GM20431 (cell line): ENCODE results near the gene DPP7.

Experiments
- in situ Hi-C: fragments of 300-500 bp; cut with MseI, MboI; formaldehyde crosslinking; loops from one replicate; pipeline ENCODE4 v1.15.0; 2020; ENCODE audit warnings: low sequenced_read_pairs; ENCODE audit not compliant: unreplicated experiment

DPP7 gene

DNA sequence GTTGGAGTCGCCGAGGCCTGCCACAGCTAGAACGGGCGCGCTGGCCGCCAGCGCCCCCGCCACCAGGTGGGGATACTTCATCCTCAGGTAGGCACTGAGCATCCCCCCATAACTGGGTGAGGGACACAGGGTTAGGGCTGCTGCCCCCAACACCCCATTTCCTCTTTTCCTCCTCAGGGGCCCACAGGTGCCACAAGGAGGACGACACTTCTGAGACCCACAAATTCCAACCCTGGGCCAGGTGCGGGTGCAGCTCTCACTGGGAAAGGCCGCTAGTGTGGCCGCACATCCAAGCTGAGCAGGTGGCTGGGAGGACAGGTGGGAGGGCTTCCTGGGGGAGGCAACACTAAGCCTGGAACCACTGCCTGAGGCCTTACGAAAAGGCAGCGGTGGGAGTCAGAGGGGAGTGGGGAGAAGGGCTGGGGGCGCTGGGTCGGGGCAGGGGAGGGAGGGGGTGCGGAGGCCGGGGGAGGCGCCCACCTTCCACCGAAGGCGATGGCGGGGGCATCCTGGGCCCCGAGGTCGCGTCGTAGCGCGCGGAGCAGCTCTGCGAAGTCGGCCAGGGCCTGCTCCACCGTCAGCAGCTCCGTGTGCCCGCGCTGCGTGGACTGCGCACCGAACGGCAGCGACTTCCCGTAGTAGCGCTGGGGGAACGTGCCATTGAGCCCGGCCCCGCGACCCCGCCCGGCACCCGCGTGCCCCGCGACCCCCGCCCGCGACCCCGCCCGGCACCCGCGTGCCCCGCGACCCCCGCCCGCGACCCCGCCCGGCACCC lies 961 bp downstream of the DPP7 start:
- in situ Hi-C loops: no loop called here

DNA sequence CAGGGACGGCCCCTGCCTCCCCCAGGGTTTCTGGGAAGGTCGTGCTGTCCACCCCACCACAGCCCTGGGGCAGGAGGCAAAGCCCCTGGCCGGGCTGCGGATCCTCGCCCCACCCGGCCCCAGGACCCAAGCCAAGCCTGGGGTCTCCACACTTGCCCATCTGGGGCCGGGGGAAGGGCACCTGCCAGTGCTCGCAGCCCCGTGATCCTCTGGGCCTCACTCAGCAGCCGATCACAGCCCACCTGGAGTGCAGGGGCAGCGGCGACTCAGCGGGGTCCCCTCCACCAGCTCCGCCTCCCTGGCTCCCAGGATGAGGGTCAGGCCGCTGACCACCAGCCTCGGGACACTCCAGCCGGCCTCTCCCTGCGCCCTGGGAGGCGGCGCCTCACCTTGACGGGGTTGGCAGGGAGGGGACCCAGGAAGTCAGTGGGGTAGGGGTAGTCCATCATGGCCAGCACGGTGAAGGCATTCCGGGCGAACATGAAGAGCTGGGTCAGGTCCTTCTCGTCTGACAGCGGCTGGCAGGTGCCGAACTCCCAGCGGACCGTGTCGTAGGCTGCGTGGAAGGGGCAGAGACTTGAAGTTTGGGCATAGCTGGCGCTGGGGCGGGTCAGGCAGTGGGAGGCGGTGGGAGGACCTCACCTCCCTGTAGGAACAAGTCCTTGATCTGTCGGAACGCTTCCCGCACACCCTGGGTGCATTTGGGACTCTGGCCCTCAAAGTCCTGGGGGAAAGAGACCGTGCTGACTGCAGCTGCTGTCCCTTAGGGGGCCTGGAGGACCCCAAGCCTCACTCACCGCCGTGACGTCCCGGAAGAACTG lies 1.8 kb downstream of the DPP7 start:
- in situ Hi-C loops: no loop called here

DNA sequence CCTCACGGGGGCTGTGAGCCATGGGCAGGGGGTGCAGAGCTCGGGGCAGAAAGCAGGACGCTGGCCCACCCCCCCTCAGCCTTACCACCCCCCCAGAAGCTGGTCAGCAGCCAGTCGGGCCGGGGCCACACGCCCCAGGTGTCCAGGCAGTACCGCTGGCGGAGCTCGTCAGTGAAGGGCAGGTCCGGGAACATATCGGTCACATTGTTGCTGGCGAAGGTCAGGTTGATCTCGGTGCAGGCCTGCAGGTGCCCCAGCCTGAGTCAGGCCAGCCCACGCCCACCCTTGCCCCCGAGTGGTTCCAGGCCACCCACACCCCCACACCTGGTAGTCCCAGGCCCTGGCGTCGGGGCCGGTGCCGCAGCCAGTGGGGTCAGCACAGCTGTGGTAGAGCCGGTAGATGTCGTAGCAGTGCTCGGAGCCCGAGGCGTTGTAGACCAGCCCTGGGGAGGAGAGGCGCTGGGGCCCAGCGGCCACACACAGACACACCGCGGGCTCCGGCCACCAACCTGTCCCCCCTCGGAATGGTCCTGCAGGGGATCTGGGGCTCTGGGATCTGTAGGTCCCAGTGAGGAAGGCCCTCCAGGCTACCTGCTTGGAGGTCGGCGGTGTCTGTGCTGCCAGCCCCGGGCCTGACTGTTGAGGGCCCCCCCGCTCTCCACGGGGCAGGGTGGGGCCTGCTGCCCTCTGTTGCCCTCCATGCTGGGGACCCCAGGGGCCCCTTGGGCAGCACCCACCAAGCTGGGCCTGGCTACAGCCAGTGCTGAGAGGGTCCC lies 2.6 kb downstream of the DPP7 start:
- in situ Hi-C loops: no loop called here

DNA sequence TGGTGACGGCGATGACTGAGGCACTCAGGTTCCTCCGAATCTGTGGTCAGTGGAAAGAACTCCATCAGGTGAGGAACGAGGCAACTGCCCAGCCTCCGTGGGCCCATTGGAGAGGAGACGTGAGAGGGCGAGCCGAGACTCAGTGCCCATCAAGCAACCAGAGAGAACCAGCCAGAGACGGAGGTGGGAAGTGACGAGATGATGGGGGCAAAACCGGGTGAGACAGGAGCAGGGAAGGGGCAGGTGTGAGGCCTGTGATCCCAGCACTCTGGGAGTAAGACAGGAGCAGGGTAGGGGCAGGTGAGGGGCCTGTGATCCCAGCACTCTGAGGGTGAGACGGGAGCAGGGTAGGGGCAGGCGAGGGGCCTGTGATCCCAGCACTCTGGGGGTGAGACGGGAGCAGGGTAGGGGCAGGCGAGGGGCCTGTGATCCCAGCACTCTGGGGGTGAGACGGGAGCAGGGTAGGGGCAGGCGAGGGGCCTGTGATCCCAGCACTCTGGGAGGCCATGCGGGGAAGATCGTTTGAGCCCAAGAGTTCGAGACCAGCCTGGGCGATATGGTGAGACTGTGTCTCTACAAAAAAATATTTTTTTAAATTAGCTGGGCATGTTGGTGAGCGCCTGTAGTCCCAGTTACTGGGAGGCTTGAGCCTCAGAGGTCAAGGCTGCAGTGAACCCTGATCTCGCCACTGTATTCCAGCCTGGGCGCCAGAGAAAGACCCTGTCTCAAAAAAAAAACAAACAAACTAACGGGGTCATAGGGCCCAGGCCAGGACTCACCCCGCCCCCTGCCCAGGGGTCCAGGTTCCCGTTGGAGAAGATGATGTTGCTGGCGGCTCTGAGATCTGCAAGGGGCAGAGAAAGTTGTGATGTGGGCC lies 3.4 kb downstream of the DPP7 start:
- in situ Hi-C loops: no loop called here

DNA sequence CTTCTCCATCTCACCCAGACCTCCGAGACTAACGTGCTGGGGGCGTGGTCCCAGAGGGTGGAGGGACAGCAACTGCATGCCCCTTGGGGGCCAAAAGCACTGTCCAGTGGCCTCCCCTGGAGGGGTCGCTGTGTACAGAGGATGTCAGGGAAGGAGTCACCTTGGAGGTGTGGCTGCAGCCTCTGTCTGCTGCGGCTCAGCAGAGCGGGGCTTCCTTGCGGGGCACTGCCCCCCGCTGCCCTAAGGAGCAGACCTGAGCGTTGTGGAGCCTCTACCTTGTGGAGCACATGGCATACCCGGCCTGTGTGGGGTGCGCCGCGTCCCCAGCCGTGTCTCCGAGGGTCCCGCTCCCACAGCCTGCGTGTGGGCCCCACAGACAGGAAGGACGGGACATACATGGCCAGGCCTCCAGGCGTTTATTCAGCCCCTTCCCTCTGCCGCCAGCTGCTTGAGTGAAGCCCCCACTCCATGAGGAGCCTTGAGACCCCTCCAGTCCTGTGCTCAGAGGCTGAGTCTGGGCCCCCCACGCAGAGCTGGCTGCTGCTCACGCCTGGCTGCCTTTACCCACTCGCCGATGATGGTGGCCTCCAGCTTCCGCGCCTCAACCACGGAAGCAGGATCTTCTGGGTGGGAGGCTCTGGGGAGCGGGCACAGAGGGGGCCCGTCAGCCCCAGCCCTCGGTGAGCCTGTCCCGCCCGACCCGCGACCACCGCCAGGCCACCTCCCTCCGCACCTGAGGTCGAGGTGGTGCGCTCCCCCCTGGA lies 4.2 kb downstream of the DPP7 start:
- in situ Hi-C loops: no loop called here

DNA sequence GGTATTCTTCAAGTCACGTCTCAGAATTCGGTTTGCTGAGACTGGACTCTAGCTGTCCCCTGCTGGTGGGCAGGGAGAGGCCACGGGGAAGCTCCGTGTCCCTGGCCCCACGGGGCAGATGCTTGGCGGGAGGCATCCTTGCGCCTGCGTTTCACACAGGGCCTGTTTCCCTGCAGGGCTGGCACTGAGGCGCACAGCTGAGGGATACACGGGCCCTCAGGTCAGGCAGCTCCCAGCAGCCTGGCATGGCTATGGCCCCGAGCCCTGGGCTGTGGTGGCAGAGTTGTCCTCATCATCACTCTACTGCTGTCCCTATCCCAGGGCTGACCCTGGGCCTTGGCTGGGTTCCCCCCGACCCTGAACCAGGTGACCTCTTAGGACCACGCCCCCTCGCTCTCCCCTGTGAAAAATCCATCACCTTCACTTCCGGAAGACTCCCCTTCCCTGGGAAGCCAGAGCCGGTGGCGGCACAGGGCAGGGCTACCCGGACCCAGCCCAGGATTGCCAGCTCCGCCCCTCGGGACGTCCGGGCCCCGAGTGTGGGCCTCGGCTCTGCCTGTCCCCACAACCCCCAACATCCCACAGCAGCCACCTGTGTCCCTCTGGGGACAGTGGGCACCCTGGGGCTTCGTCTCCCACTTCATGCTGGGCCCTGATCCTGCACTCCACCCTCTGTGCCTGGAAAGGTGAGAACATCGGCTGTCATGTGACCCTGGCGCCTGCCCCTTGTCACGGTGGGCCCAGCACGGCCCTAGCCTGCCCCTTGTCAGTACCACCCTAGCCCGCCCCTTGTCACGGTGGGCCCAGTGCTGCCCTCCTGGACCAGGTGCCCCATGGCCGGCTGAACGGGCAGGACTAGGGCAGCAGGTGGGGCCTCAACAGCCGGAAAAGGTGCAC lies 5.0 kb downstream of the DPP7 start:
- in situ Hi-C loops: loop anchor here (10.0 kb wide), 1 partner anchor 125 kb away; the partner anchor contains the start of gene SLC34A3

DNA sequence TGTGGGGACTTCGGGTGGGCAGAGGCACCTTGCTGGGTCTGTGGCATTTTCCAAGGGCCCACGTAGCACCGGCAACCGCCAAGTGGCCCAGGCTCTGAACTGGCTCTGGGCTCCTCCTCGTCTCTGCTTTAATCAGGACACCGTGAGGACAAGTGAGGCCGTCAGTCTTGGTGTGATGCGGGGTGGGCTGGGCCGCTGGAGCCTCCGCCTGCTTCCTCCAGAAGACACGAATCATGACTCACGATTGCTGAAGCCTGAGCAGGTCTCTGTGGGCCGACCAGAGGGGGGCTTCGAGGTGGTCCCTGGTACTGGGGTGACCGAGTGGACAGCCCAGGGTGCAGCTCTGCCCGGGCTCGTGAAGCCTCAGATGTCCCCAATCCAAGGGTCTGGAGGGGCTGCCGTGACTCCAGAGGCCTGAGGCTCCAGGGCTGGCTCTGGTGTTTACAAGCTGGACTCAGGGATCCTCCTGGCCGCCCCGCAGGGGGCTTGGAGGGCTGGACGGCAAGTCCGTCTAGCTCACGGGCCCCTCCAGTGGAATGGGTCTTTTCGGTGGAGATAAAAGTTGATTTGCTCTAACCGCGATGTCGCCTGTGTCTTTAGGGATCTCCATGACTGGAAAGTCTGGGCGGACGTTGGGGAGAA lies 5.8 kb downstream of the DPP7 start:
- in situ Hi-C loops: loop anchor here (10.0 kb wide), 1 partner anchor 126 kb away; the partner anchor contains the start of gene SLC34A3

DNA sequence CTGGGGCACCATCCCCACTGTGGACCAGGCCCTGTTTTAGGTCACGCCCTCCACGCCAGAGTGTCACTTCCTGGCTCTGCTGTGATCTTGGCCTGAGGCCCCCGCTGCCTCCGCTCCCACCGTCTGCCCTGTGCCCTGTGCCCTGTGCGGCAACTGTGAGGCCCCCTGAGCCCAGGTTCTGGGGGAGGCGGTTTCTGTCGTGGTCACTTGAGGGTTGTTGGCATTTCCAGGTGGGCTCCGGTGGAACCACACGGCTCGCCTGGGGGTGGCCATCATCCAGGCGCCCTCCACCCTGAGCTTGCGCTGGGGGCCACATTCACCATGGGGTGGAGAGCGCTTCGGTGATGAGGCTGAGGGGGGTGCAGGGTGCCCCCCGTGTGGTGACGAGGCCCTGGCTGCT lies 6.6 kb downstream of the DPP7 start:
- in situ Hi-C loops: loop anchor here (10.0 kb wide), 1 partner anchor 127 kb away; the partner anchor contains the start of gene SLC34A3

DNA sequence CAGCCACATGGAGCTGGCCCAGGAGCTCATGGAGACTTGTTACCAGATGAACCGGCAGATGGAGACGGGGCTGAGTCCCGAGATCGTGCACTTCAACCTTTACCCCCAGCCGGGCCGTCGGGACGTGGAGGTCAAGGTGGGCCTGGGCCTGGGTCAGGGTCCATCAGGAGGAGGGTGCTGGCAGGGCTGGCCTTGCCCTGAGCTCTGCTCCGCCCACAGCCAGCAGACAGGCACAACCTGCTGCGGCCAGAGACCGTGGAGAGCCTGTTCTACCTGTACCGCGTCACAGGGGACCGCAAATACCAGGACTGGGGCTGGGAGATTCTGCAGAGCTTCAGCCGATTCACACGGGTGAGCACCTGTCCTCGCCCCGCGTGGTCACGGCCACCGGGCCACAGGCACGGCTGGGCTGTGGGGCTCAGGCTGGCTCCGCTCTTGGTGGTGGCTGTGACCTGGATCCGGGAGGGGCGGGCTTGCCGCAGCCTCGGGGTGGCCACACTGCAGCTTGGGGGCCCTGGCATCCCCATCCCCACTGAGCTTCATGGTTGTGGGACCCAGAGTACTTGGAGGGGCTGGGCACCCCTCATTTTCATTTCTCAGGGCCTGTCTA lies 7.1 kb downstream of the DPP7 start:
- in situ Hi-C loops: loop anchor here (10.0 kb wide), 1 partner anchor 127 kb away; the partner anchor contains the start of gene SLC34A3

DNA sequence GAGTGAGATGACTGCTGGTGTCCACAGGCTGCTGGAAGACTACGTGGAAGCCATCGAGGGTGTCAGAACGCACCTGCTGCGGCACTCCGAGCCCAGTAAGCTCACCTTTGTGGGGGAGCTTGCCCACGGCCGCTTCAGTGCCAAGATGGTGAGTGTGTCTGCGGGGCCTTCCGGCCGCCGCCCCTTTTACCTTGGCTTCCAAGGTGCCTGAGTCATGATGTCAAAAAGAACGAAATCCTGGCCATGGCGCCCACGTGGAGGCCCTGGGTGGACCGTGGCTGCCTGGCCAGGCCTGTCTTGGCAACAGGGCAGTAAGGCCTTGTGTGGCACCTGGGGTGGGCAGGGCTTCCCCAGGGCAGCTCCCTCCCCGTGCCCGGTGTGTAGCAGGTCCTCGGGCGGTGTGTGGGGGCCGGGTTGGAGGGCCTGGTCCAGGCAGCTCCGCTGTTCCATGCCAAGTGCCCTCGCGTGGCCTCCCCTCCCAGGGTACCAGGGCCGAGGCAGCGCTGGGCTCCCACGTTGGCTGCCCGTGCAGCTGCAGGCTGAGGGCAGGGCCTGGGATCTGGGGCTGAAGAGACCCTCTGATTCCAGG lies 7.8 kb downstream of the DPP7 start:
- in situ Hi-C loops: loop anchor here (10.0 kb wide), 1 partner anchor 128 kb away; the partner anchor contains the start of gene SLC34A3

DNA sequence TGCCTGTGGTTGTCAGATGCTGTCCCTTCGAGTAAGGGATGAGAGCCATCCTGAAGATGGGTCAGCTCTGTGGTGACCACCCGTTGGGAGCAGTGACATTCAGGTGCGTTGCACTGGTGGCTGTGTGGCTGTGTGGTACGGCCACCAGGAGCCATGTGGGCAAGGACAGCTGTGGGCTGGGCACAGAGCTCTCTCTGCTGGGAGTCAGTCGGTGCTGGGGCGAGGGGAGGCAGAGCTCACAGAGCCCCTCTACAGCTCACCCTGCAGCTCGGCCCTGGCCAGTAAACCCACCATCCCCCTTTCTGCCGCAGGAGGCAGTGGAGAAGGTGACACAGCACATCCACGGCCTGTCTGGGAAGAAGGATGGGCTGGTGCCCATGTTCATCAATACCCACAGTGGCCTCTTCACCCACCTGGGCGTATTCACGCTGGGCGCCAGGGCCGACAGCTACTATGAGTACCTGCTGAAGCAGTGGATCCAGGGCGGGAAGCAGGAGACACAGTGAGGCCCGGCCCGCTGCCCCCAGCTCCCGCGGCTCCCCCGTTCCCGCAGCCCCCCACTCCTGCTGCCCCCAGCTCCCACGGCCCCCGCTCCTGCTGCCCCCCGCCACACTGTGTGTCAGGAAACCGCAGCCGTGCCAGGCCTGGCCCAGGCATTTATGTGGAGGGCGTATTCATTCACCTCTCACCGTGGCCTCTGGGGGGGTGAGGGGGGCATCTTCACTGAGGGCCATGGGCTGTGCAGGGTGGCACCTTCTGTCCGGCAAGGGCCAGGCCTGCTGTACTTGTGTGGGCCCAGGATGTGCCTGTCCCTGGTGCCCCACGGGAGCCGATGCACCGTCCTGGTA lies 8.5 kb downstream of the DPP7 start:
- in situ Hi-C loops: loop anchor here (10.0 kb wide), 1 partner anchor 129 kb away; the partner anchor contains the start of gene SLC34A3

DNA sequence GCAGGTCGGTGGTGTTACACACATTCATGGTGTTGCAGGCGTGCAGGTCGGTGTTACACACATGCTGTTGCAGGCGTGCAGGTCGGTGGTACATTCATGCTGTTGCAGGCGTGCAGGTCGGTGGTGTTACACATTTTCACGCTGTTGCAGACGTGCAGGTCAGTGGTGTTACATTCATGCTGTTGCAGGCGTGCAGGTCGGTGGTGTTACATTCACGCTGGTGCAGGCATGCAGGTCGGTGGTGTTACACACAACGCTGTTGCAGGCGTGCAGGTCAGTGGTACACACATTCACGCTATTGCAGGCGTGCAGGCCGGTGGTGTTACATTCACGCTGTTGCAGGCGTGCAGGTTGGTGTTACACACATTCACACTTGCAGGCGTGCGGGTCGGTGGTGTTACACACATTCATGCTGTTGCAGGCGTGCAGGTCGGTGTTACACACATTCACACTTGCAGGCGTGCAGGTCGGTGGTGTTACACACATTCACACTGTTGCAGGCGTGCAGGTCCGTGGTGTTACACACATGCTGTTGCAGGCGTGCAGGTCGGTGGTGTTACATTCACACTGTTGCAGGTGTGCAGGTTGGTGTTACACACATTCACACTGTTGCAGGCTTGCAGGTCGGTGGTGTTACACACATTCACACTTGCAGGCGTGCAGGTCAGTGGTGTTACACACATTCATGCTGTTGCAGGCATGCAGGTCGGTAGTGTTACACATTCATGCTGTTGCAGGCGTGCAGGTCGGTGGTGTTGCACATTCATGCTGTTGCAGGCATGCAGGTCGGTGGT lies 11.1 kb downstream of the DPP7 start:
- in situ Hi-C loops: loop anchor here (10.0 kb wide), 1 partner anchor 131 kb away; the partner anchor contains the start of gene SLC34A3

DNA sequence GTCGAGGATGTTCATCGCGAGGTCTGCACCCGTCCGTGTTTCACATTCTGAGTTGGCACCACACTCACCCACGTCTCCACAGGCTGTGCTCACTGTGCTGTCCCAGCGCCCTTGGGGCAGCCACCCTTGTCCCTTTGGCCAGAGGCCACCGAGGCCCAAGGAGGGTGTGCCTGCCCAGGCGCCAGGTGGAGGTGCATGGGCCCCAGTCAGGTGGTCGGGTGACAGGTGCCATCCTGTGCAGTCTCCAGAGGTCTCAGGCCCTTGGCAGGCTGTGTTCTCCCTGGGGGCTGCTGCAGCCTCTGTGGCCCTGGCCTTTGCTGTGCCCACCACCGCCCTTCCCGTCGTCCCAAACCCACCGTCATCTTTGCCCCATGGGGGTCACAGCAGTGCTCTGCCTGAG lies 15.3 kb downstream of the DPP7 start:
- in situ Hi-C loops: no loop called here

DNA sequence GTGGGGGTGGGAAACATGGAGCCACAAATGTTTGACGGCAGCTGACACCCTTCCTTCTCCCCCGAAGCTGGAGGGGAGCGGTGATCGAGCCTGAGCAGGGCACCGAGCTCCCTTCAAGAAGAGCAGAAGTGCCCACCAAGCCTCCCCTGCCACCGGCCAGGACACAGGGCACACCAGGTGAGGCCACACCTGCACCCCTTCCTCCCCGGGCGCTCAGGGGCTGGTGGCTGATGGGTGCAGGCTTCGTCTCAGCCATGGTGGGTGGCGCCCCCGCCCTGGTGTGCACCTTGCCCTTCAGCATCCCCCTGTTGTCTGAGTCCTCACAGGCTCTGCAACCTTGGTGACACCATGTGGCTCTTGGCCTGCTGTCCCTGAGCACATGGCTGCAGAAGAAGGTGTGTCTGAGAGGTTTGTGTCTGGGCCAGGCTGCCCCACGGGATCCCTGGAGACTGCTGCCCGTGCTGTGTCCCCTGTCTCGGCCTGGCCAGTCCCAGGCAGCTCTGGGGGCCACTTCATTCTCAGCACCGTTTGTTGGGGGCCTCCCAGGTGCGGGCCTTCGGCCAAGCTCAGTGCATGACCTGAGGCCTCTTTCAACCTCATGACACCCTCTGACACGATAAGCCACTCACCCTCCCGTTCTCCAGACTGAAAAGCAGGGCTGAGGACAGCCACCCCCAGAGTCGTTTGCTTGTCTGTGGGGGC lies 16.6 kb downstream of the DPP7 start:
- in situ Hi-C loops: no loop called here
